GM12878 (cell line): ENCODE measurements around the gene P2RX7. TPM values are rescaled to one million over a fixed set of nuclear protein-coding genes. Genes with fewer than 3 reads are reported as not detected.

Experiments used
- ATAC-seq: fragments of 200-7000 bp; cut with Tn5 transposase; 3 replicates; pipeline ENCODE4 v1.9.1; 2020; ENCODE audit warnings: mild to moderate bottlenecking, moderate library complexity
- BruUV-seq: library from RNA; stranded (reverse); fragments of 400-500 nt; replicated peaks from 2 replicates; lab custom pipeline; 2021; lab: Mats Ljungman, UMichigan
- CTCF ChIA-PET: fragments of 300-600 bp; sonication (Branson Sonifier 250); formaldehyde crosslinking; extraction: SDS; loops from one replicate; lab custom pipeline; 2021; ENCODE audit warnings: inconsistent platforms; lab: Yijun Ruan, JAX
- POLR2A ChIA-PET: fragments of 350-600 bp; formaldehyde crosslinking; extraction: SDS; loops from one replicate; lab custom pipeline; 2021; ENCODE audit warnings: inconsistent platforms; lab: Charles Lee
- RAD21 ChIA-PET: fragments of 300-600 bp; sonication (Branson Sonifier 250); formaldehyde crosslinking; loops from one replicate; lab custom pipeline; 2023; ENCODE audit warnings: antibody characterized with exemption; ENCODE audit not compliant: unreplicated experiment; lab: Charles Lee
- SMC1A ChIA-PET: fragments of 300-600 bp; sonication (Branson Sonifier 250); formaldehyde crosslinking; loops from one replicate; lab custom pipeline; 2023; ENCODE audit not compliant: unreplicated experiment, uncharacterized antibody; lab: Charles Lee
- DNase-seq: peaks from one replicate; pipeline ENCODE4 v3.0.0-alpha.2; 2011; ENCODE audit warnings: low read depth, low spot score
- FAIRE-seq: peaks from 3 replicates; lab custom pipeline; 2011; peaks lifted over from hg19 to GRCh38; lab: Jason Lieb, UNC
- H2AFZ ChIP-seq: 2 replicates; pipeline ENCODE4 v1.6.0; 2011; ENCODE audit warnings: low read depth, low read length, control low read depth; ENCODE audit not compliant: control insufficient read depth
- H3K27ac ChIP-seq: 2 replicates; pipeline ENCODE4 v1.5.1; 2011; ENCODE audit warnings: control low read depth; ENCODE audit not compliant: control insufficient read depth, insufficient read depth
- H3K27me3 ChIP-seq, 2 experiments: replicated peaks in 1 of 2; 2 replicates each; pipeline versions ENCODE4 v1.6.0 to v1.6.1; 2011; ENCODE audit warnings: low read length in 1 of 2; ENCODE audit not compliant: control insufficient read depth in 2 of 2, insufficient read depth in 2 of 2
- H3K36me3 ChIP-seq, 2 experiments: 2 replicates each; pipeline ENCODE4 v1.5.1; 2011; ENCODE audit warnings: low read length in 1 of 2; ENCODE audit not compliant: control insufficient read depth in 2 of 2, insufficient read depth in 2 of 2
- H3K4me1 ChIP-seq: 2 replicates; pipeline ENCODE4 v1.6.1; 2011; ENCODE audit warnings: mild to moderate bottlenecking, low read length, moderate library complexity, mixed read lengths; ENCODE audit not compliant: control insufficient read depth, insufficient read depth
- H3K4me2 ChIP-seq: 2 replicates; pipeline ENCODE4 v1.6.0; 2011; ENCODE audit warnings: control low read depth; ENCODE audit not compliant: control insufficient read depth, insufficient read depth
- H3K4me3 ChIP-seq: fragments of 200-600 bp; sonication (generic); 2 replicates; pipeline ENCODE4 v1.5.1; 2016
- H3K79me2 ChIP-seq: 2 replicates; pipeline ENCODE4 v1.6.0; 2011; ENCODE audit warnings: low read length; ENCODE audit not compliant: control insufficient read depth, insufficient read depth
- H3K9ac ChIP-seq: 2 replicates; pipeline ENCODE4 v1.8.0; 2011; ENCODE audit warnings: low read length, control low read depth, mixed read lengths; ENCODE audit not compliant: control insufficient read depth, insufficient read depth
- H3K9me3 ChIP-seq: replicated peaks from 3 replicates; pipeline ENCODE4 v1.5.1; 2011; ENCODE audit warnings: mild to moderate bottlenecking, low read length; ENCODE audit not compliant: control insufficient read depth, insufficient read depth
- H4K20me1 ChIP-seq: 2 replicates; pipeline ENCODE4 v1.6.0; 2011; ENCODE audit not compliant: control insufficient read depth, insufficient read depth
- ATF7 ChIP-seq: fragments of 450-650 bp; IDR thresholded peaks from 2 replicates; pipeline ENCODE4 v1.6.1; 2016; ENCODE audit warnings: low read depth, mild to moderate bottlenecking
- CEBPB ChIP-seq, 2 experiments: fragments of 150-350 bp in 1 of 2; IDR thresholded peaks; 2 replicates each; pipeline ENCODE4 v1.6.1; 2012 to 2014; ENCODE audit warnings: low read depth in 2 of 2, low read length in 2 of 2, borderline replicate concordance in 1 of 2, inconsistent platforms in 1 of 2
- EP300 ChIP-seq, 2 experiments: fragments of 150-350 bp in 1 of 2; IDR thresholded peaks; 2 replicates each; pipeline ENCODE4 v1.6.1; 2011 to 2012; ENCODE audit warnings: low read depth in 2 of 2, low read length in 2 of 2, borderline replicate concordance in 1 of 2, improper control_type of control experiment in 1 of 2, inconsistent platforms in 1 of 2; ENCODE audit not compliant: control insufficient read depth in 1 of 2
- FOXK2 ChIP-seq: fragments of 450-650 bp; IDR thresholded peaks from 2 replicates; pipeline ENCODE4 v1.6.1; 2017; ENCODE audit warnings: mild to moderate bottlenecking, moderate library complexity
- IRF4 ChIP-seq: IDR thresholded peaks from 2 replicates; pipeline ENCODE4 v1.6.1; 2011; ENCODE audit warnings: low read depth, low read length
- JUNB ChIP-seq: IDR thresholded peaks from 2 replicates; pipeline ENCODE4 v1.6.1; 2016; ENCODE audit warnings: antibody characterized with exemption, mild to moderate bottlenecking
- LARP7 ChIP-seq: fragments of 450-650 bp; IDR thresholded peaks from 2 replicates; pipeline ENCODE4 v1.6.1; 2017; ENCODE audit warnings: mild to moderate bottlenecking
- NFIC ChIP-seq: IDR thresholded peaks from 2 replicates; pipeline ENCODE4 v1.6.1; 2012; ENCODE audit warnings: low read depth, mild to moderate bottlenecking, inconsistent platforms, low read length, moderate library complexity
- PAX5 ChIP-seq: IDR thresholded peaks from 2 replicates; pipeline ENCODE4 v1.6.1; 2011; ENCODE audit warnings: low read depth, low read length, borderline replicate concordance
- PML ChIP-seq: IDR thresholded peaks from 2 replicates; pipeline ENCODE4 v1.6.1; 2012; ENCODE audit warnings: low read length, inconsistent platforms
- POLR2AphosphoS5 ChIP-seq: IDR thresholded peaks from 2 replicates; pipeline ENCODE4 v1.6.1; 2011; ENCODE audit warnings: mild to moderate bottlenecking, low read length, inconsistent platforms
- RELA ChIP-seq: fragments of 450-650 bp; IDR thresholded peaks from 2 replicates; pipeline ENCODE4 v1.8.0; 2014; ENCODE audit warnings: borderline replicate concordance; ENCODE audit not compliant: partially characterized antibody
- TARDBP ChIP-seq: IDR thresholded peaks from 2 replicates; pipeline ENCODE4 v1.6.1; 2016; ENCODE audit warnings: borderline replicate concordance
- WGBS: methylation state at CpG from one replicate; pipeline ENCODE4 v1.1.6; 2016; ENCODE audit warnings: low lambda C conversion rate; ENCODE audit not compliant: insufficient replicate concordance, insufficient coverage; ENCODE audit errors: missing lambda C conversion rate; 5-methylcytosine and 5-hydroxymethylcytosine counted together
- in situ Hi-C: fragments of 300-500 bp; cut with MboI; formaldehyde crosslinking; loops from 9 replicates; pipeline ENCODE4 v1.14.3; 2018; ENCODE audit warnings: mixed read lengths
- intact Hi-C: fragments of 100-400 bp; cut with micrococcal nuclease; formaldehyde crosslinking; loops from one replicate; pipeline ENCODE4 v1.14.2; 2022; ENCODE audit not compliant: unreplicated experiment
- polyA plus RNA-seq, 11 experiments: library from polyadenylated mRNA; depleted of rRNA in 4 of 11; unstranded in 6 of 11; stranded (reverse) in 5 of 11; fragments of >200 nt; fragmentation: Nextera tagmentation in 4 of 11; fragmentation: Illumina TruSeq in 1 of 11; extraction: Ambion mirVana in 4 of 11; extraction: Trizol in 1 of 11; gene quantifications; 1 replicate in 1 of 11; 2 replicates in 10 of 11; pipeline versions ENCODE4 v1.2.1 to v1.2.3, GENCODE V29; 2011 to 2016; ENCODE audit warnings: inconsistent platforms in 2 of 11, missing spikeins in 2 of 11, low read depth in 1 of 11
- total RNA-seq, 4 experiments: library from RNA; depleted of rRNA in 3 of 4; stranded (reverse); fragments of >200 nt in 3 of 4; fragmentation: Illumina TruSeq in 1 of 4; extraction: Trizol in 1 of 4; gene quantifications; 2 replicates each; pipeline versions ENCODE4 v1.2.1 to v1.2.3, GENCODE V29; 2013 to 2021
- TF ChIP-seq, protein P1 (sequence below): fragments of 450-650 bp; formaldehyde crosslinking; IDR thresholded peaks from 2 replicates; pipeline ENCODE4 v1.5.0; 2022; ENCODE audit warnings: mild to moderate bottlenecking, missing genetic modification characterization

P2RX7 gene
- total and polyA plus RNA-seq, 10 of the 15 experiments (the other 5 are each of a cell fraction or from before 2014, with no cell fraction given) = 0.74 to 2.6 (median 1.5) TPM

DNA sequence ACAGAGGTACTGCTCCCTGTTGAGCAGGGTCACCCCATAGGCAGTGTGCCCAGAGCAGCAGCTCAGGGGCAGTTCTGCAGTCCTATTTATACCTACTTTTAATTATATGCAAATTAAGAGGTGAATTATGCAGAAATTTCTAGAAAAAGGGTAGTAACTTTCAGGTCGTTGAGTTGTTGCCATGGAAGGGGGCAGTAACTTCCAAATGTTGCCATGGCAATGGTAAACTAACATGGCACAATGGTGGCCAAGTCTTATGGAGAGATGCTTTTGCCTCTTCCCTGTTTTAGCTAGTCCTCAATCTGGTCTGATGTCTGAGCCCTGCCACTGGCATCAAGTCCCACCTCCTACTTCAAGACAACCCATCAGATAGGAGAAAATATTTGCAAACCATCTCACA lies 30.4 kb upstream of the P2RX7 start:
- TF ChIP-seq ATF7 (no peak), LARP7 (no peak), IRF4 (no peak), TARDBP (no peak), POLR2AphosphoS5 (no peak), JUNB (no peak), FOXK2 (no peak), CEBPB (IDR thresholded peaks at IDR 0.05; ENCODE audit: borderline replicate concordance in 1 of 2, low read depth in 2 of 2, low read length in 2 of 2) (no peak), EP300 (IDR thresholded peaks at IDR 0.05; ENCODE audit: borderline replicate concordance in 1 of 2, control insufficient read depth in 1 of 2, low read depth in 2 of 2, low read length in 2 of 2) (no peak), PML (no peak), PAX5 (no peak), RELA (no peak), NFIC (no peak)
- TF ChIP-seq, protein P1, sequence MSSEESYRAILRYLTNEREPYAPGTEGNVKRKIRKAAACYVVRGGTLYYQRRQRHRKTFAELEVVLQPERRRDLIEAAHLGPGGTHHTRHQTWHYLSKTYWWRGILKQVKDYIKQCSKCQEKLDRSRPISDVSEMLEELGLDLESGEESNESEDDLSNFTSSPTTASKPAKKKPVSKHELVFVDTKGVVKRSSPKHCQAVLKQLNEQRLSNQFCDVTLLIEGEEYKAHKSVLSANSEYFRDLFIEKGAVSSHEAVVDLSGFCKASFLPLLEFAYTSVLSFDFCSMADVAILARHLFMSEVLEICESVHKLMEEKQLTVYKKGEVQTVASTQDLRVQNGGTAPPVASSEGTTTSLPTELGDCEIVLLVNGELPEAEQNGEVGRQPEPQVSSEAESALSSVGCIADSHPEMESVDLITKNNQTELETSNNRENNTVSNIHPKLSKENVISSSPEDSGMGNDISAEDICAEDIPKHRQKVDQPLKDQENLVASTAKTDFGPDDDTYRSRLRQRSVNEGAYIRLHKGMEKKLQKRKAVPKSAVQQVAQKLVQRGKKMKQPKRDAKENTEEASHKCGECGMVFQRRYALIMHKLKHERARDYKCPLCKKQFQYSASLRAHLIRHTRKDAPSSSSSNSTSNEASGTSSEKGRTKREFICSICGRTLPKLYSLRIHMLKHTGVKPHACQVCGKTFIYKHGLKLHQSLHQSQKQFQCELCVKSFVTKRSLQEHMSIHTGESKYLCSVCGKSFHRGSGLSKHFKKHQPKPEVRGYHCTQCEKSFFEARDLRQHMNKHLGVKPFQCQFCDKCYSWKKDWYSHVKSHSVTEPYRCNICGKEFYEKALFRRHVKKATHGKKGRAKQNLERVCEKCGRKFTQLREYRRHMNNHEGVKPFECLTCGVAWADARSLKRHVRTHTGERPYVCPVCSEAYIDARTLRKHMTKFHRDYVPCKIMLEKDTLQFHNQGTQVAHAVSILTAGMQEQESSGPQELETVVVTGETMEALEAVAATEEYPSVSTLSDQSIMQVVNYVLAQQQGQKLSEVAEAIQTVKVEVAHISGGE (CRISPR knock-in tag) = no peak
- TF ChIP-seq, all 136 proteins: peak for 0
- no peak overlapping the region for H3K9ac ChIP-seq
- DNase-seq (no peak), FAIRE-seq (no peak), ATAC-seq (no peak)
- H3K27me3 ChIP-seq = no peaks in the 10 kb centered on the region
- no TSS peak for BruUV-seq
- ChIA-PET POLR2A (interaction anchor here (0.6 kb wide), 1 partner anchor 187 kb away, joined by 6 read pairs; no protein-coding TSS in a partner anchor), SMC1A (interaction anchor here (1.0 to 1.9 kb wide), 3 partner anchors 38 to 42 kb away, joined by 4 to 6 read pairs (median 5); no protein-coding TSS in a partner anchor), CTCF (interaction anchor here (0.6 to 1.6 kb wide), 7 partner anchors 9 to 132 kb away, joined by 3 to 6 read pairs (median 4); no protein-coding TSS in a partner anchor), RAD21 (no interaction called here)
- 8% methylated on average over 1 of the region's 1 CpG for WGBS
- H3K4me3 ChIP-seq = no peak overlapping the region
- no peaks in the 10 kb centered on the region for H3K36me3 ChIP-seq
- H3K4me2 ChIP-seq = no peak overlapping the region
- H4K20me1 ChIP-seq = no peaks in the 10 kb centered on the region
- H2AFZ ChIP-seq = no peak overlapping the region
- no peaks in the 10 kb centered on the region for H3K79me2 ChIP-seq
- peaks cover 2% of the 10 kb centered on the region; the same call in 2 of the 3 replicates for H3K9me3 ChIP-seq
- intact Hi-C loops = no loop called here
- no peak overlapping the region for H3K27ac ChIP-seq
- in situ Hi-C loops = no loop called here
- H3K4me1 ChIP-seq = no peaks in the 10 kb centered on the region
